Measurements from ENCODE around the gene VPS11.

DNA sequence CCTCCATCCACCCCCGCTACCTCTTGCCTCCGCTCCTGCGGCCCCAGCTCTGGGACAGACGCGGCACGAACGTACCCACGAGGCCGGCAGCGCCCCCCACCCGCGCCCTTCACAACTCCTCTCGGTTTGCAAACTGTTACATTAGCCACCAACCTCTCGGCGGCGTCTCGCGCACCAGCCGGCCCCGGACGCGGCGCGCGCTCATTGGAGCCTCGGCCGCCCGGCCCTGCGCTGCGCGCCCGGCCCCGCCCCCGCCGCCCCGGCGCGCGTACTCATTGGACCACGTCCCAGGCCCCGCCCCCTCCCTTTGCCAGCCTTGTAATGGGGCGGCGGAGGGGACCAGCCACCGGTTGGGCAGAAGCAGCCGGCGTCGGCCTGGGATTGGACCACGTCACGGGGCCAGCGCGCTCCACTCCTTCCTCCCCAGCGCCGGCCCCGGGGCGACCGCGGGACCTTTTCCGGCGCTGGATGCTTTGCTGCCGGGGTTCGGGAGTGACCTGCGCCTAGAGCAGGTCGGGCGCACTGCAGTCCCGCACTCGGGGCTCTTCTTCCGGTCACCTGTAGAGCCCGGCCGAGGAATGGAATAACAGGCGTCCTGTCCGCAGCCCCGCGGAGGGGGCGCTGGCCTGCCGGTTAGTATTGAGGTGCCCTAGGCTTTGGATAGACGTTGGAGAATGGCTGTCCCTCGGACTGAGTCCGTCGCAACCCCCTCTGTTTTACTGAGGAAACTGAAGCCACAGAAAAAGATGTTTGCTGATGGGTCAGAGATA is 10.4 kb upstream of the VPS11 start, which contains the start of gene HYOU1:
- TF ChIP-seq, protein P1, sequence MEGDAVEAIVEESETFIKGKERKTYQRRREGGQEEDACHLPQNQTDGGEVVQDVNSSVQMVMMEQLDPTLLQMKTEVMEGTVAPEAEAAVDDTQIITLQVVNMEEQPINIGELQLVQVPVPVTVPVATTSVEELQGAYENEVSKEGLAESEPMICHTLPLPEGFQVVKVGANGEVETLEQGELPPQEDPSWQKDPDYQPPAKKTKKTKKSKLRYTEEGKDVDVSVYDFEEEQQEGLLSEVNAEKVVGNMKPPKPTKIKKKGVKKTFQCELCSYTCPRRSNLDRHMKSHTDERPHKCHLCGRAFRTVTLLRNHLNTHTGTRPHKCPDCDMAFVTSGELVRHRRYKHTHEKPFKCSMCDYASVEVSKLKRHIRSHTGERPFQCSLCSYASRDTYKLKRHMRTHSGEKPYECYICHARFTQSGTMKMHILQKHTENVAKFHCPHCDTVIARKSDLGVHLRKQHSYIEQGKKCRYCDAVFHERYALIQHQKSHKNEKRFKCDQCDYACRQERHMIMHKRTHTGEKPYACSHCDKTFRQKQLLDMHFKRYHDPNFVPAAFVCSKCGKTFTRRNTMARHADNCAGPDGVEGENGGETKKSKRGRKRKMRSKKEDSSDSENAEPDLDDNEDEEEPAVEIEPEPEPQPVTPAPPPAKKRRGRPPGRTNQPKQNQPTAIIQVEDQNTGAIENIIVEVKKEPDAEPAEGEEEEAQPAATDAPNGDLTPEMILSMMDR (conservative IDR thresholded peaks at IDR 0.05) = no peak; the same call in 1 of the 2 replicates
- TF ChIP-seq ZFX (IDR thresholded peaks at IDR 0.05) = peak; percentile 32; the same call in 1 of the 2 replicates
